HL-60 (cell line): Measurements from ENCODE around the gene STK32B.

Experiments used
- DNase-seq, 2 experiments: peaks; one replicate each; pipeline ENCODE4 v3.0.0-alpha.2; 2010 to 2020; ENCODE audit warnings: low read depth in 1 of 2, low spot score in 1 of 2
- H3K27ac ChIP-seq: fragments of 250-450 bp; sonication (Bioruptor Pico); replicated peaks from 2 replicates; pipeline ENCODE4 v1.5.1; 2020; ENCODE audit warnings: mild to moderate bottlenecking, moderate library complexity
- H3K27me3 ChIP-seq: fragments of 250-450 bp; sonication (Bioruptor Pico); 2 replicates; pipeline ENCODE4 v1.5.1; 2021; ENCODE audit warnings: mild to moderate bottlenecking, moderate library complexity; ENCODE audit not compliant: insufficient read depth, poor library complexity, severe bottlenecking
- H3K4me3 ChIP-seq: replicated peaks from 2 replicates; pipeline ENCODE4 v1.5.1; 2011; ENCODE audit warnings: mild to moderate bottlenecking, control low read depth, low read length; ENCODE audit not compliant: insufficient read depth
- GABPA ChIP-seq: IDR thresholded peaks from 2 replicates; pipeline ENCODE4 v1.6.1; 2012; ENCODE audit warnings: low read depth
- POLR2AphosphoS5 ChIP-seq: IDR thresholded peaks from 2 replicates; pipeline ENCODE4 v1.6.1; 2012; ENCODE audit warnings: low read depth
- SPI1 ChIP-seq: IDR thresholded peaks from 2 replicates; pipeline ENCODE4 v1.6.1; 2012; ENCODE audit warnings: low read depth, mild to moderate bottlenecking, borderline replicate concordance
- TF ChIP-seq, protein P1 (sequence below): IDR thresholded peaks from 2 replicates; pipeline ENCODE4 v1.6.1; 2012; ENCODE audit warnings: low read depth; ENCODE audit not compliant: insufficient replicate concordance
- TF ChIP-seq, protein P2 (sequence below): IDR thresholded peaks from one replicate; pipeline ENCODE4 v1.5.1; 2011; ENCODE audit warnings: low read length, control low read depth, inconsistent platforms; ENCODE audit not compliant: insufficient read depth

The STK32B gene

DNA sequence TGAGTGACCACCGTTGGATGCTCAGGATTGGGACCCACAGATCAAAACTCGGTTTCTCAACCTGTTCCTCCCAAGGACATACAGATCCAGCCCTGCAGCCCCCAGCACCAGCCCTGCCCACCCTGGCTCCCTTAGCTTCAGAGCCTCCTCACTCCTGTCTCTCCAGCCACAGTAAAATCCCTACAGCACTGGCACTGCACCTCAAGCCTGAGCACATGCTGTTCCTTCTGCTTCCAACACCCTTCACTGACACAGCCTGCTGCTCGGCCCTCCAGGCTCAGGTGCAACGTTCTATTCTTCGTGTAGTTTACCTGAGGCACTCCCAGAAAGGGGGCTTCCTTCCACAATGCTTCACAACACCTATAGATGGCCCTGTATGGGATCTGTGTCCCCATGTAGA lies 493.5 kb downstream of the STK32B start:
- Histone ChIP-seq H3K27ac (no peak overlapping the region), H3K27me3 (no peaks in the 10 kb centered on the region), H3K4me3 (no peak overlapping the region)
- TF ChIP-seq, protein P1, sequence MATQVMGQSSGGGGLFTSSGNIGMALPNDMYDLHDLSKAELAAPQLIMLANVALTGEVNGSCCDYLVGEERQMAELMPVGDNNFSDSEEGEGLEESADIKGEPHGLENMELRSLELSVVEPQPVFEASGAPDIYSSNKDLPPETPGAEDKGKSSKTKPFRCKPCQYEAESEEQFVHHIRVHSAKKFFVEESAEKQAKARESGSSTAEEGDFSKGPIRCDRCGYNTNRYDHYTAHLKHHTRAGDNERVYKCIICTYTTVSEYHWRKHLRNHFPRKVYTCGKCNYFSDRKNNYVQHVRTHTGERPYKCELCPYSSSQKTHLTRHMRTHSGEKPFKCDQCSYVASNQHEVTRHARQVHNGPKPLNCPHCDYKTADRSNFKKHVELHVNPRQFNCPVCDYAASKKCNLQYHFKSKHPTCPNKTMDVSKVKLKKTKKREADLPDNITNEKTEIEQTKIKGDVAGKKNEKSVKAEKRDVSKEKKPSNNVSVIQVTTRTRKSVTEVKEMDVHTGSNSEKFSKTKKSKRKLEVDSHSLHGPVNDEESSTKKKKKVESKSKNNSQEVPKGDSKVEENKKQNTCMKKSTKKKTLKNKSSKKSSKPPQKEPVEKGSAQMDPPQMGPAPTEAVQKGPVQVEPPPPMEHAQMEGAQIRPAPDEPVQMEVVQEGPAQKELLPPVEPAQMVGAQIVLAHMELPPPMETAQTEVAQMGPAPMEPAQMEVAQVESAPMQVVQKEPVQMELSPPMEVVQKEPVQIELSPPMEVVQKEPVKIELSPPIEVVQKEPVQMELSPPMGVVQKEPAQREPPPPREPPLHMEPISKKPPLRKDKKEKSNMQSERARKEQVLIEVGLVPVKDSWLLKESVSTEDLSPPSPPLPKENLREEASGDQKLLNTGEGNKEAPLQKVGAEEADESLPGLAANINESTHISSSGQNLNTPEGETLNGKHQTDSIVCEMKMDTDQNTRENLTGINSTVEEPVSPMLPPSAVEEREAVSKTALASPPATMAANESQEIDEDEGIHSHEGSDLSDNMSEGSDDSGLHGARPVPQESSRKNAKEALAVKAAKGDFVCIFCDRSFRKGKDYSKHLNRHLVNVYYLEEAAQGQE: no peak
- TF ChIP-seq GABPA (no peak), POLR2AphosphoS5 (no peak), SPI1 (no peak)
- TF ChIP-seq, protein P2, sequence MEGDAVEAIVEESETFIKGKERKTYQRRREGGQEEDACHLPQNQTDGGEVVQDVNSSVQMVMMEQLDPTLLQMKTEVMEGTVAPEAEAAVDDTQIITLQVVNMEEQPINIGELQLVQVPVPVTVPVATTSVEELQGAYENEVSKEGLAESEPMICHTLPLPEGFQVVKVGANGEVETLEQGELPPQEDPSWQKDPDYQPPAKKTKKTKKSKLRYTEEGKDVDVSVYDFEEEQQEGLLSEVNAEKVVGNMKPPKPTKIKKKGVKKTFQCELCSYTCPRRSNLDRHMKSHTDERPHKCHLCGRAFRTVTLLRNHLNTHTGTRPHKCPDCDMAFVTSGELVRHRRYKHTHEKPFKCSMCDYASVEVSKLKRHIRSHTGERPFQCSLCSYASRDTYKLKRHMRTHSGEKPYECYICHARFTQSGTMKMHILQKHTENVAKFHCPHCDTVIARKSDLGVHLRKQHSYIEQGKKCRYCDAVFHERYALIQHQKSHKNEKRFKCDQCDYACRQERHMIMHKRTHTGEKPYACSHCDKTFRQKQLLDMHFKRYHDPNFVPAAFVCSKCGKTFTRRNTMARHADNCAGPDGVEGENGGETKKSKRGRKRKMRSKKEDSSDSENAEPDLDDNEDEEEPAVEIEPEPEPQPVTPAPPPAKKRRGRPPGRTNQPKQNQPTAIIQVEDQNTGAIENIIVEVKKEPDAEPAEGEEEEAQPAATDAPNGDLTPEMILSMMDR: no peak
- no peak for DNase-seq

DNA sequence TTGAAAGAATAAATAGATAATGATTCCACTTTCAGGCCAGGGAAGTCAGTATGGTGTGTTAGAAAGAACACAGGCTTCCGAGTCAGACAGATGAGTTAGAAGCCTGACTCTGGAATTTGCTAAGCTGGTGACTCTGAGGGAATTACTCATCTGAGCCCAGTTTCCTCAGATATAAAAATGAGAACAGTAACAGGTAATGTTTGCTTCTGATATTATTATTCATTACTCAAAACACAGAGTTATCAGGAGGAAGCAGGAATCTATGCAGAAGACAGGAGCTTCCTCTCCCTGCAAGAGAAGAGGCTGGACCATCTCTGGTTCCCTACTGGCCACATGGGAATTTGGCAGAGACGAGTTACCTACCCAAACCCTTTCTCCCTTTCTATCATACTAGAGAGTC lies 494.0 kb downstream of the STK32B start:
- Histone ChIP-seq H3K4me3 (no peak overlapping the region), H3K27ac (no peak overlapping the region), H3K27me3 (no peaks in the 10 kb centered on the region)
- DNase-seq: no peak
- TF ChIP-seq, protein P1: no peak
- TF ChIP-seq POLR2AphosphoS5 (no peak), GABPA (no peak), SPI1 (no peak)
- TF ChIP-seq, protein P2: no peak

DNA sequence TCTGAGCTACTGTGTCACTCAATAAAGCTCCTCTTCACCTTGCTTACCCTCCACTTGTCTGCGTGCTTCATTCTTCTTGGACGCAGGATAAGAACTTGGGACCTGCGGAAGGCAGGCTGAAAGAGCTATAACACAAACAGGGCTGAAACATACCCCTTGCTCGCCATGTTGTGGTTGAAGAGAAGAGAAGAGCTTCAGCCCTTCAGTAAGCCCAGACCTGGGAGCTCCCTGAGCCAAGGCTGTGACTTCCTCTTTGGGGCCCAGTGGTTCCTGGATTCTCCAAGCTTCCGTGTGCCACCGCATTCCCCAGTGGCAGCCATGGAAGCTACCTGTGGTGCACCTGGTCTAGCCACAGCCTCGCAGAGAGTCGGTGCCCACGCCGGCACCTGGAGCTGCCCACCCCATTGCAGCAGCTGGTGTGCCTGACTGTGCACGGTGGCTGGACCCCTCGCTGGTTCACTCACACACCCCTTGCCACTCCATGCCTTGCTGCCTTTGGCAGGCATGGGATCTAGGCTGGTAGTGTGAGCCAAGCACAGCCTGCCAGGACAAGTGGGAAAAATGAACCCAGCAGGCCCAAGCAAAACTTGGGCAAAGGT lies 496.5 kb downstream of the STK32B start:
- Histone ChIP-seq H3K27ac (no peak overlapping the region), H3K4me3 (no peak overlapping the region), H3K27me3 (no peaks in the 10 kb centered on the region)
- TF ChIP-seq GABPA: no peak
- TF ChIP-seq, protein P1: no peak
- no peak for DNase-seq
